ENCODE measurements around the gene MS4A10. TPM values are rescaled to one million over a fixed set of nuclear protein-coding genes. Genes with fewer than 3 reads are reported as not detected.

MS4A10 gene
- total and polyA plus RNA-seq, 9 of the 15 experiments (the other 6 are each of a cell fraction or from before 2014, with no cell fraction given): not detected

- TF ChIP-seq PRPF4 (IDR thresholded peaks at IDR 0.05; ENCODE audit: insufficient read depth, low read depth, low read length, poor library complexity, severe bottlenecking): no peak
- TF ChIP-seq HDAC6 (IDR thresholded peaks at IDR 0.05; ENCODE audit: low read depth, low read length): no peak
- no peak; the same call in 1 of the 2 replicates for TF ChIP-seq TAL1 (IDR thresholded peaks at IDR 0.05)
- TF ChIP-seq CTCF (IDR thresholded peaks at IDR 0.05 in 2 of 3, conservative IDR thresholded peaks at IDR 0.05 in 1 of 3; ENCODE audit: insufficient read depth in 2 of 3, low read depth in 1 of 3, low read length in 3 of 3): 0 out of 6 replicates have a peak, but pooled peaks of 1 of the 3 experiments have one; percentile 3
- TF ChIP-seq MLX (CRISPR knock-in tag; conservative IDR thresholded peaks at IDR 0.05): no peak; a peak in 1 of 4 replicates
- peak; percentile 96 for TF ChIP-seq HDAC2 (IDR thresholded peaks at IDR 0.05)
- no peak for TF ChIP-seq NR2F6 (CRISPR knock-in tag; IDR thresholded peaks at IDR 0.05)
- peak; percentile 94 for TF ChIP-seq ATF6 (CRISPR knock-in tag; IDR thresholded peaks at IDR 0.05)
- TF ChIP-seq HOXB6 (CRISPR knock-in tag; IDR thresholded peaks at IDR 0.05; ENCODE audit: borderline replicate concordance): no peak
- TF ChIP-seq ESRRA (IDR thresholded peaks at IDR 0.05; ENCODE audit: borderline replicate concordance, low read depth): peak; percentile 49; the same call in 1 of the 2 replicates
- TF ChIP-seq ZNF609 (CRISPR knock-in tag; IDR thresholded peaks at IDR 0.05; ENCODE audit: borderline replicate concordance): no peak
- no peak for TF ChIP-seq HDAC3 (IDR thresholded peaks at IDR 0.05; ENCODE audit: borderline replicate concordance, partially characterized antibody)
- no peak for TF ChIP-seq IFI16 (CRISPR knock-in tag; IDR thresholded peaks at IDR 0.05)
- no peak for TF ChIP-seq WHSC1 (IDR thresholded peaks at IDR 0.05; ENCODE audit: low read length)
- TF ChIP-seq ZKSCAN8 (CRISPR knock-in tag; IDR thresholded peaks at IDR 0.05): no peak
- TF ChIP-seq KLF13 (tag; IDR thresholded peaks at IDR 0.05; ENCODE audit: borderline replicate concordance, low read depth): peak; percentile 72; the same call in 1 of the 2 replicates
- no peak for TF ChIP-seq THRAP3 (IDR thresholded peaks at IDR 0.05; ENCODE audit: borderline replicate concordance)
Observed at GRCh38 chr11:60841797-60842667, 56.9 kb downstream of the MS4A10 start, which contains the start of gene CCDC86 (continued).
